K562 (cell line): Measurements from ENCODE around the gene FUZ. TPM values are rescaled to one million over a fixed set of nuclear protein-coding genes. Genes with fewer than 3 reads are reported as not detected.
A peak's percentile ranks its signal among the peaks of the same experiment; 100 is the strongest.

Experiments used
- E2F6 ChIP-seq, 2 experiments: IDR thresholded peaks; 2 replicates each; pipeline ENCODE4 v1.6.1; 2011; ENCODE audit warnings: borderline replicate concordance in 1 of 2, control low read depth in 1 of 2, low read depth in 1 of 2, low read length in 1 of 2, mild to moderate bottlenecking in 1 of 2, mixed read lengths in 1 of 2, moderate library complexity in 1 of 2; ENCODE audit not compliant: insufficient read depth in 1 of 2, insufficient read length in 1 of 2, poor library complexity in 1 of 2, severe bottlenecking in 1 of 2; ENCODE audit errors: extremely low read depth in 1 of 2
- ETS1 ChIP-seq: conservative IDR thresholded peaks from 2 replicates; pipeline ENCODE4 v1.6.1; 2011; ENCODE audit warnings: low read depth, mild to moderate bottlenecking, low read length; ENCODE audit not compliant: control insufficient read depth
- FOS ChIP-seq: IDR thresholded peaks from 3 replicates; pipeline ENCODE4 v1.6.1; 2011; ENCODE audit not compliant: insufficient read length; ENCODE audit errors: extremely low read depth
- GATAD2B ChIP-seq: fragments of 450-650 bp; IDR thresholded peaks from 2 replicates; pipeline ENCODE4 v1.6.1; 2017; ENCODE audit warnings: mild to moderate bottlenecking, borderline replicate concordance
- HDAC3 ChIP-seq: fragments of 450-650 bp; IDR thresholded peaks from 2 replicates; pipeline ENCODE4 v1.6.1; 2018; ENCODE audit warnings: borderline replicate concordance, mild to moderate bottlenecking, moderate library complexity; ENCODE audit not compliant: partially characterized antibody
- KDM5B ChIP-seq: fragments of 200-600 bp; sonication (generic); IDR thresholded peaks from 2 replicates; pipeline ENCODE4 v1.6.1; 2012; ENCODE audit warnings: low read depth, mild to moderate bottlenecking, moderate library complexity, low read length, control low read depth, inconsistent platforms; ENCODE audit not compliant: insufficient replicate concordance
- L3MBTL2 ChIP-seq: fragments of 450-650 bp; IDR thresholded peaks from 2 replicates; pipeline ENCODE4 v1.6.1; 2016; ENCODE audit warnings: mild to moderate bottlenecking, moderate library complexity
- MIER1 ChIP-seq: fragments of 450-650 bp; IDR thresholded peaks from 2 replicates; pipeline ENCODE4 v1.6.1; 2016; ENCODE audit warnings: antibody characterized with exemption, mild to moderate bottlenecking, low read depth
- NCOR1 ChIP-seq: fragments of 450-650 bp; IDR thresholded peaks from 2 replicates; pipeline ENCODE4 v1.6.1; 2016; ENCODE audit warnings: mild to moderate bottlenecking, moderate library complexity
- PHF8 ChIP-seq: fragments of 200-600 bp; sonication (generic); IDR thresholded peaks from 2 replicates; pipeline ENCODE4 v1.6.1; 2012; ENCODE audit warnings: mixed run types, mild to moderate bottlenecking, inconsistent platforms, low read length, moderate library complexity, borderline replicate concordance
- PREB ChIP-seq: sonication (generic); formaldehyde crosslinking; IDR thresholded peaks from 2 replicates; pipeline ENCODE4 v1.8.1; 2023; ENCODE audit warnings: mild to moderate bottlenecking, missing genetic modification reagents
- SNIP1 ChIP-seq: fragments of 450-650 bp; IDR thresholded peaks from 2 replicates; pipeline ENCODE4 v1.7.1; 2017; ENCODE audit warnings: low read depth, mild to moderate bottlenecking
- THAP12 ChIP-seq: fragments of 250-450 bp; sonication (Bioruptor Pico); IDR thresholded peaks from 2 replicates; pipeline ENCODE4 v1.9.0; 2021; ENCODE audit warnings: mild to moderate bottlenecking, inconsistent platforms
- TOE1 ChIP-seq, 2 experiments: fragments of 450-650 bp in 1 of 2; sonication (generic) in 1 of 2; formaldehyde crosslinking in 1 of 2; IDR thresholded peaks; 2 replicates each; pipeline versions ENCODE4 v1.7.1 to v1.8.0; 2016 to 2022; ENCODE audit warnings: borderline replicate concordance in 2 of 2, mild to moderate bottlenecking in 2 of 2, antibody characterized with exemption in 1 of 2, inconsistent platforms in 1 of 2, low read depth in 1 of 2, missing genetic modification reagents in 1 of 2, moderate library complexity in 1 of 2
- XRCC3 ChIP-seq: fragments of 450-650 bp; IDR thresholded peaks from 2 replicates; pipeline ENCODE4 v1.6.1; 2017; ENCODE audit warnings: mild to moderate bottlenecking, moderate library complexity
- ZBTB9 ChIP-seq: fragments of 450-650 bp; formaldehyde crosslinking; IDR thresholded peaks from 2 replicates; pipeline ENCODE4 v1.4.0; 2020; ENCODE audit warnings: mild to moderate bottlenecking, moderate library complexity
- ZNF24 ChIP-seq: fragments of 450-650 bp; IDR thresholded peaks from 2 replicates; pipeline ENCODE4 v1.6.1; 2016
- ZNF444 ChIP-seq: fragments of 250-450 bp; sonication (Bioruptor Pico); IDR thresholded peaks from 2 replicates; pipeline ENCODE4 v1.4.0; 2020; ENCODE audit warnings: mild to moderate bottlenecking, moderate library complexity
- polyA plus RNA-seq, 8 experiments: library from polyadenylated mRNA; depleted of rRNA in 4 of 8; stranded (reverse) in 5 of 8; unstranded in 3 of 8; fragments of >200 nt; fragmentation: Nextera tagmentation in 2 of 8; fragmentation: Illumina TruSeq in 1 of 8; extraction: Ambion mirVana in 2 of 8; extraction: Trizol in 1 of 8; gene quantifications; 2 replicates each; pipeline versions ENCODE4 v1.2.1 to v1.2.3, GENCODE V29; 2011 to 2014; ENCODE audit warnings: inconsistent platforms in 1 of 8, missing spikeins in 1 of 8
- total RNA-seq, 7 experiments: library from RNA; depleted of rRNA in 6 of 7; stranded (reverse); fragments of >200 nt in 6 of 7; fragmentation: Illumina TruSeq in 2 of 7; extraction: Trizol in 2 of 7; gene quantifications; 2 replicates each; pipeline versions ENCODE4 v1.2.1 to v1.2.3, GENCODE V29; 2011 to 2021; ENCODE audit warnings: low replicate concordance in 1 of 7

Gene FUZ
- total and polyA plus RNA-seq, 9 of the 15 experiments (the other 6 are each of a cell fraction or from before 2014, with no cell fraction given), result 0.17 to 7.6 (median 3.6) TPM; not detected in 1

- TF ChIP-seq XRCC3 (no peak), THAP12 (peak; percentile 62; the same call in 1 of the 2 replicates), MIER1 (no peak), NCOR1 (peak; percentile 97), ZNF444 (no peak), SNIP1 (no peak), ZNF24 (no peak), KDM5B (peak; percentile 56), ETS1 (peak; percentile 2; the same call in 1 of the 2 replicates), ZBTB9 (CRISPR knock-in tag) (0 out of 2 replicates have a peak, but pooled peaks have one; percentile 8), PREB (CRISPR knock-in tag) (0 out of 2 replicates have a peak, but pooled peaks have one; percentile 26), FOS (no peak), E2F6 (IDR thresholded peaks at IDR 0.05; ENCODE audit: borderline replicate concordance in 1 of 2, extremely low read depth in 1 of 2, insufficient read depth in 1 of 2, insufficient read length in 1 of 2, low read depth in 1 of 2, low read length in 1 of 2, poor library complexity in 1 of 2, severe bottlenecking in 1 of 2) (peak; percentile 65 to 80), L3MBTL2 (peak; percentile 68; the same call in 1 of the 2 replicates), GATAD2B (no peak), PHF8 (peak; percentile 84; the same call in 1 of the 2 replicates), HDAC3 (no peak), TOE1 (IDR thresholded peaks at IDR 0.05; ENCODE audit: borderline replicate concordance) (no peak; the same call in none of the 2 replicates), TOE1 (CRISPR knock-in tag; IDR thresholded peaks at IDR 0.05; ENCODE audit: borderline replicate concordance, low read depth) (no peak)
Measured at GRCh38 chr19:49817964-49818648, 5.0 kb upstream of the FUZ start, which contains the start of gene MED25 (continued).
